Heart right ventricle (tissue), 16 donors: ENCODE results near the gene CBLB. TPM values are rescaled to one million over a fixed set of nuclear protein-coding genes. Genes with fewer than 3 reads are reported as not detected.
A peak's percentile ranks its signal among the peaks of the same experiment; 100 is the strongest.

ENCODE experiments used
- ATAC-seq, 8 donors: fragments of 200-7000 bp; cut with Tn5 transposase; one replicate each; pipeline ENCODE4 v1.9.1; 2020; ENCODE audit warnings: mild to moderate bottlenecking in 8 of 8, moderate library complexity in 8 of 8, moderate number of reproducible peaks in 1 of 8
- DNase-seq, 2 donors: peaks; one replicate each; pipeline ENCODE4 v3.0.0-alpha.2; 2020
- H3K27ac ChIP-seq, 10 donors: fragments of 200-600 bp; sonication (generic) in 2 of 10; one replicate each; pipeline versions ENCODE4 v1.5.0 to v1.8.0; 2020 to 2022; ENCODE audit warnings: mild to moderate bottlenecking in 3 of 10
- H3K27me3 ChIP-seq, 7 donors: fragments of 200-600 bp; one replicate each; pipeline ENCODE4 v1.8.0; 2021 to 2022; ENCODE audit warnings: mild to moderate bottlenecking in 2 of 7
- H3K36me3 ChIP-seq, 9 donors: fragments of 200-600 bp; sonication (generic) in 1 of 9; one replicate each; pipeline versions ENCODE4 v1.5.0 to v1.8.0; 2020 to 2022; ENCODE audit warnings: mild to moderate bottlenecking in 2 of 9
- H3K4me1 ChIP-seq, 9 donors: fragments of 200-600 bp; sonication (generic) in 1 of 9; one replicate each; pipeline versions ENCODE4 v1.5.0 to v1.8.0; 2020 to 2022; ENCODE audit warnings: mild to moderate bottlenecking in 4 of 9
- H3K4me3 ChIP-seq, 10 donors: fragments of 200-600 bp; sonication (generic) in 2 of 10; one replicate each; pipeline versions ENCODE4 v1.5.0 to v1.8.0; 2020 to 2022; ENCODE audit warnings: mild to moderate bottlenecking in 7 of 10, moderate library complexity in 2 of 10
- H3K9me3 ChIP-seq, 11 donors: fragments of 200-600 bp in 10 of 11; sonication (generic) in 2 of 11; one replicate each; pipeline versions ENCODE4 v1.5.0 to v1.8.0; 2013 to 2022; ENCODE audit warnings: mild to moderate bottlenecking in 2 of 11, control low read depth in 1 of 11, moderate library complexity in 1 of 11
- WGBS, 2 donors: extraction: QIAGEN DNeasy Blood & Tissue Kit; methylation state at CpG; one replicate each; pipeline ENCODE4 v1.1.7; 2013; ENCODE audit warnings: inconsistent platforms in 1 of 2; 5-methylcytosine and 5-hydroxymethylcytosine counted together
- intact Hi-C, 10 donors: fragments of 100-400 bp; cut with DNase I; formaldehyde crosslinking; loops; one replicate each; pipeline versions ENCODE4 v1.11.1 to v1.14.2; 2022
- polyA plus RNA-seq, 2 donors: library from polyadenylated mRNA; stranded (reverse); fragments of 200-250 nt; gene quantifications; one replicate each; pipeline ENCODE4 v1.2.3, GENCODE V29; 2013
- total RNA-seq, 10 donors: library from RNA; stranded (reverse); fragmentation: NEBNext Ultra II Directional in 3 of 10; extraction: Animal tissue kit (Norgen Biotek cat#: 25700) in 3 of 10; gene quantifications; one replicate each; pipeline versions ENCODE4 v1.2.1 to v1.2.4, GENCODE V29; 2021 to 2023
- TF ChIP-seq, protein P1 (sequence below), 9 donors: fragments of 200-600 bp; sonication (generic) in 2 of 9; IDR thresholded peaks; one replicate each; pipeline versions ENCODE4 v1.5.0 to v1.8.0; 2021 to 2022; ENCODE audit warnings: antibody characterized with exemption in 9 of 9, mild to moderate bottlenecking in 5 of 9, moderate library complexity in 1 of 9
- donor health status: Arrhythmogenic right ventricular cardiomyopathy.
- donor health status: ischemic (EF 13 %, LVEDD 7.1; RV severe dilation, severe dysfunction).
- donor health status: healthy with polysubstance abuse.
- donor health status: DM: no; HTN: yes; CAD: no.
- donor health status: DM: no; HTN: no; CAD: no.
- donor health status: ischemic (EF 25% LVEDD 6.9; RV normal size, moderate dysfunction).
- donor health status: ischemic (EF 25% LVEDD 5.7; RV mildly dilated, moderate dysfunction).
- donor health status: healthy.
- donor health status: DM: yes; HTN: yes; CAD: no.
- donor health status: Ischemic cardiomyopathy.
- donor health status: ischemic (EF 35%, LVEDD 5.7; RV mildly dilated, moderate dysfunction).
- donor health status: nonischemic (EF 11% LVEDD 7.7; RV severe dilation, severe dysfunction).
- donor health status: DM: yes; HTN: yes; CAD: no.
- donor health status: PGD.
- donor health status: ischemic (EF 29% LVEDD 5.4; RV normal size, mild dysfunction).
- donor health status: nonischemic (EF 23%, LVEDD 6.1; RV moderate dilation, normal function).

Gene CBLB
- total and polyA plus RNA-seq, 12 donors = 14.2 to 72.7 (median 46.0) TPM

DNA sequence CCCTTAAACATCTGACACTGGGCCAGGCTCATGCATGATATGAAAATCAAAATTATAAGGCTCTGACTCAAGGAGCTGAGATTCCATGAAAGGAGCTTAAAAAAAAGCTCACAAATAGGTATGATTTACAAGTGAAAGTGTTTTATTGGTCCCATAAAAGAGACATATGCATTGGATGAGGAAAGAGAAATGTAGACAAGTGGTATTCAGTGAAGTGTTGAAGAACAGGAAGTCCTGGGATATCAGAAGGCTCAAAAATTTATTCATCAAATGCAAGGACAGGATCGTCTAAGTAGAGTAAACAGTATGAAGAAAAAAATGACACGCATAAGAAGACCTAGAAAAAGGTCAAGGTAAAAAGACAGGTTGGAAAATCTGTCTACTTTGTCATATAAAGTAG, 188.9 kb downstream of the CBLB start:
- TF ChIP-seq, protein P1, sequence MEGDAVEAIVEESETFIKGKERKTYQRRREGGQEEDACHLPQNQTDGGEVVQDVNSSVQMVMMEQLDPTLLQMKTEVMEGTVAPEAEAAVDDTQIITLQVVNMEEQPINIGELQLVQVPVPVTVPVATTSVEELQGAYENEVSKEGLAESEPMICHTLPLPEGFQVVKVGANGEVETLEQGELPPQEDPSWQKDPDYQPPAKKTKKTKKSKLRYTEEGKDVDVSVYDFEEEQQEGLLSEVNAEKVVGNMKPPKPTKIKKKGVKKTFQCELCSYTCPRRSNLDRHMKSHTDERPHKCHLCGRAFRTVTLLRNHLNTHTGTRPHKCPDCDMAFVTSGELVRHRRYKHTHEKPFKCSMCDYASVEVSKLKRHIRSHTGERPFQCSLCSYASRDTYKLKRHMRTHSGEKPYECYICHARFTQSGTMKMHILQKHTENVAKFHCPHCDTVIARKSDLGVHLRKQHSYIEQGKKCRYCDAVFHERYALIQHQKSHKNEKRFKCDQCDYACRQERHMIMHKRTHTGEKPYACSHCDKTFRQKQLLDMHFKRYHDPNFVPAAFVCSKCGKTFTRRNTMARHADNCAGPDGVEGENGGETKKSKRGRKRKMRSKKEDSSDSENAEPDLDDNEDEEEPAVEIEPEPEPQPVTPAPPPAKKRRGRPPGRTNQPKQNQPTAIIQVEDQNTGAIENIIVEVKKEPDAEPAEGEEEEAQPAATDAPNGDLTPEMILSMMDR (IDR thresholded peaks at IDR 0.05) = no peak
- no peak for ATAC-seq
- WGBS, 2 donors = 80 to 82% methylated on average over 2 of the region's 2 CpGs
- Histone ChIP-seq H3K4me3 (no peak overlapping the region), H3K4me1 (peaks cover 0 to 6% (median 3%) of the 10 kb centered on the region in 9 donors), H3K27me3 (no peaks in the 10 kb centered on the region), H3K27ac (no peak overlapping the region), H3K36me3 (peaks cover 0 to 100% (median 31%) of the 10 kb centered on the region in 9 donors), H3K9me3 (no peaks in the 10 kb centered on the region)
- intact Hi-C loops = loop anchor here in 5 of 10 donors (5.0 to 10.0 kb wide), 3 partner anchors 525 to 935 kb away; no protein-coding TSS in a partner anchor
- no peak for DNase-seq

- Histone ChIP-seq H3K36me3 (peaks cover 0 to 100% (median 31%) of the 10 kb centered on the region in 9 donors), H3K4me1 (peaks cover 0 to 25% (median 9%) of the 10 kb centered on the region in 9 donors), H3K27me3 (no peaks in the 10 kb centered on the region), H3K27ac (no peak overlapping the region), H3K4me3 (no peak overlapping the region), H3K9me3 (no peaks in the 10 kb centered on the region)
- DNase-seq (no peak), ATAC-seq (no peak)
- 71% methylated on average over 3 of the region's 3 CpGs for WGBS, 2 donors
- intact Hi-C loops = no loop called here
- TF ChIP-seq, protein P1 (IDR thresholded peaks at IDR 0.05) = no peak
Observed at GRCh38 chr3:105678017-105678416, 190.8 kb downstream of the CBLB start.

GRCh38 chr3:105676621-105677300, 192.1 kb downstream of the CBLB start:
- no peak for ATAC-seq
- WGBS, 2 donors = 88 to 91% methylated on average over 5 of the region's 5 CpGs
- TF ChIP-seq, protein P1 (IDR thresholded peaks at IDR 0.05) = no peak
- no peak overlapping the region for H3K4me3 ChIP-seq
- DNase-seq = no peak
- peaks cover 0 to 100% (median 30%) of the 10 kb centered on the region in 9 donors for H3K36me3 ChIP-seq
- H3K9me3 ChIP-seq = no peaks in the 10 kb centered on the region
- H3K27me3 ChIP-seq = no peaks in the 10 kb centered on the region
- peaks cover 0 to 25% (median 9%) of the 10 kb centered on the region in 9 donors for H3K4me1 ChIP-seq
- intact Hi-C loops = no loop called here
- H3K27ac ChIP-seq = no peak overlapping the region

DNA sequence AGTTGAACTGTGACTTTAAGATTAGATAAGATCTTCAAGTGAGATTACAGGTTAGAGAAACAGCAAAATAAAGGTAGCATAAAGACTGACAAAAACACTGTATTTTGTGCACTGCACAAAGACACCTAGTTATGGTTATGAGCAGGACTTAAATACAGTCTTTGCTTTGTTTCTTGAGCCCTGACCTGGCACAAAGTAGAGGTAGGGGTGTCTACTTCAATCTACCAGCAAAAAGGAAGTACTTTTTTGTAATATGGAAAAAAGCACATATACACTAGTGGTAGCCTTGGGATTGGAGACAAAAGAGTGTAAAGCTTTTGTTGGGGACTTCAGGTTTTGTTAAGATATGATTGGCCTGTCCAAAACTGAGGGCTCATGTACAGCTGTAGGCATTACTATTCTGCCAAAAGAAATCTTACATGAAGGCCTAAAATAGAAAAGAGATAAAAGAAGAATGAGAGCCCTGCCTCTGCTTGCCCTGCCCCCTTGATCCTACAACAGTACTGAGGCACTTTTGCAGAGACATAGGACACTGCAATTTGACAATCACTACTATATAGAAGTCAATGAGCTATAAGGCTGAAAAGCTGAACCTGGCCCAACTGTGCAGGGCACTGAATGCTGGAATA, 194.3 kb downstream of the CBLB start:
- no peak overlapping the region for H3K4me3 ChIP-seq
- H3K9me3 ChIP-seq = no peaks in the 10 kb centered on the region
- H3K4me1 ChIP-seq = peaks cover 0 to 25% (median 9%) of the 10 kb centered on the region in 9 donors
- ATAC-seq (peak; percentile 84 to 97 (median 94)), DNase-seq (peak in 1 of 2 donors; percentile 35)
- H3K27me3 ChIP-seq = no peaks in the 10 kb centered on the region
- peak overlapping the region in 7 of 10 donors; percentile 18 to 74 (median 64) for H3K27ac ChIP-seq
- H3K36me3 ChIP-seq = peaks cover 0 to 100% (median 25%) of the 10 kb centered on the region in 9 donors
- intact Hi-C loops = no loop called here
- TF ChIP-seq, protein P1 (IDR thresholded peaks at IDR 0.05) = no peak
